AG10803 (cell line): ENCODE results near the gene LURAP1L.
A peak's percentile ranks its signal among the peaks of the same experiment; 100 is the strongest.

Source experiments
- DNase-seq: peaks from one replicate; pipeline ENCODE4 v3.0.0; 2010; ENCODE audit warnings: low read depth
- H3K4me3 ChIP-seq: 2 replicates; pipeline ENCODE4 v1.5.1; 2011; ENCODE audit warnings: mild to moderate bottlenecking, low read length, control low read depth
- CTCF ChIP-seq: conservative IDR thresholded peaks from 2 replicates; pipeline ENCODE4 v1.5.1; 2011; ENCODE audit warnings: mild to moderate bottlenecking, low read length, control low read depth, inconsistent platforms

The LURAP1L gene

GRCh38 chr9:12737871-12738270 lies 36.9 kb upstream of the LURAP1L start:
- no peak overlapping the region for H3K4me3 ChIP-seq
- peak; percentile 54 for DNase-seq
- TF ChIP-seq CTCF, result no peak

GRCh38 chr9:12739014-12739652 lies 35.7 kb upstream of the LURAP1L start:
- DNase-seq, result peak; percentile 73
- H3K4me3 ChIP-seq, result no peak overlapping the region
- TF ChIP-seq CTCF, result no peak

- no peak for TF ChIP-seq CTCF
- DNase-seq, result no peak
- H3K4me3 ChIP-seq, result no peak overlapping the region
Observed at GRCh38 chr9:12740845-12741244, 34.0 kb upstream of the LURAP1L start.

DNA sequence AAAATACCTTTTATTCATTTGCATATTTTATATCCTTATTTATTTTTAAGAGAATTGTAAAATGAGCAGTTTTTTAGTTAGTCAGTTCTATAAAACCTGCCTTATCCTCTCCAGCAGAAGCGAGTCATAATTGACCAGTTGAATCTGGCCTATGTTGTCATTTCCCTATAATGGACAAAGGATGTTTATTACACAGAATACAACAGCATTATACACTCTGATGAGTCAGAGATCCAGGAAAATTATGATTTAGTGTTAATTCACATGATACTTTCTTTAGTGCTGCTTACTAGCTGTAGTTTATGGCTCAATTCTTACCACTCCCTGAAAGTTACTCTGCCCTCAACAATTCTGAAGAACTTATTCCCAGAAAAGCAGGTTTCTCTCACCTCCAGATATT lies 26.8 kb upstream of the LURAP1L start:
- no peak overlapping the region for H3K4me3 ChIP-seq
- DNase-seq, result peak; percentile 47
- no peak for TF ChIP-seq CTCF

- no peak overlapping the region for H3K4me3 ChIP-seq
- no peak for TF ChIP-seq CTCF
- DNase-seq, result no peak
Observed at GRCh38 chr9:12748954-12749353, 25.9 kb upstream of the LURAP1L start.

DNA sequence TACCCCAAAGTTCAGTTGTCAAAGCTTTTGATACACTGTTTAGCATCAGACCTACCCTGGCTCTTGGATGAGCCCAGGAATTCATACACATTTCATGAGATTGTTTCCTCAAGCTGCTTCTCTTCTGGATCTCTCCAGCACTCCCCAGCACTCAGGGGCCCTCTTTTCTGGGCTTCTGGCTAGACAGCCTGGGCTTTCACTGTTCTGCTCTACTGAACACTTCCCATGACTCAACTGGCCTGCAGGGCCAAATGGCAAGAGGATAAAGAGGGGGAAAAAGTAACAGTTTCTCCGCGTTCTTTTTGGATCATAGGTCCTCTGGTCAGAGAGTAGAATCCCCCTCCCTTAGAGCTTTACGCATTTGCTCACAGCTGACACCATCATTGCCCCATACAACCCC lies 20.9 kb upstream of the LURAP1L start:
- no peak for DNase-seq
- no peak for TF ChIP-seq CTCF
- no peak overlapping the region for H3K4me3 ChIP-seq

GRCh38 chr9:12759761-12760160 lies 15.1 kb upstream of the LURAP1L start:
- DNase-seq, result peak; percentile 62
- no peak overlapping the region for H3K4me3 ChIP-seq
- TF ChIP-seq CTCF, result no peak
